KMS-11 (cell line): Measurements from ENCODE around the gene SLC8A3.

Experiments
- H2AFZ ChIP-seq: fragments of 200-600 bp; sonication (generic); 2 replicates; pipeline ENCODE4 v1.6.1; 2016; ENCODE audit warnings: antibody characterized with exemption, mixed run types, low read depth
- H3K27ac ChIP-seq: fragments of 200-600 bp; sonication (generic); 2 replicates; pipeline ENCODE4 v1.6.1; 2016; ENCODE audit warnings: mild to moderate bottlenecking, mixed run types
- H3K27me3 ChIP-seq: fragments of 200-600 bp; sonication (generic); 2 replicates; pipeline ENCODE4 v1.6.1; 2017; ENCODE audit warnings: mild to moderate bottlenecking, low read depth, mixed run types, moderate library complexity; ENCODE audit not compliant: insufficient read depth
- H3K36me3 ChIP-seq: fragments of 200-600 bp; sonication (generic); 2 replicates; pipeline ENCODE4 v1.6.1; 2017; ENCODE audit warnings: mild to moderate bottlenecking, mixed run types; ENCODE audit not compliant: insufficient read depth
- H3K4me1 ChIP-seq: fragments of 200-600 bp; sonication (generic); 2 replicates; pipeline ENCODE4 v1.6.1; 2016; ENCODE audit warnings: mild to moderate bottlenecking, low read depth, mixed run types; ENCODE audit not compliant: poor library complexity, severe bottlenecking
- H3K4me2 ChIP-seq: fragments of 200-600 bp; sonication (generic); 2 replicates; pipeline ENCODE4 v1.7.0; 2016; ENCODE audit warnings: mild to moderate bottlenecking, mixed run types
- H3K4me3 ChIP-seq: fragments of 200-600 bp; sonication (generic); IDR thresholded peaks from 2 replicates; pipeline ENCODE4 v1.6.1; 2017; ENCODE audit warnings: low read depth, low read length, mixed read lengths; ENCODE audit not compliant: insufficient read depth
- H3K79me2 ChIP-seq: fragments of 200-600 bp; sonication (generic); 2 replicates; pipeline ENCODE4 v1.6.1; 2016; ENCODE audit warnings: low read depth, mixed run types; ENCODE audit not compliant: insufficient read depth
- H3K9ac ChIP-seq: fragments of 200-600 bp; sonication (generic); 2 replicates; pipeline ENCODE4 v1.6.1; 2016; ENCODE audit warnings: mild to moderate bottlenecking, mixed run types
- H4K20me1 ChIP-seq: fragments of 200-600 bp; sonication (generic); 2 replicates; pipeline ENCODE4 v1.6.1; 2016; ENCODE audit warnings: mild to moderate bottlenecking, mixed run types; ENCODE audit not compliant: insufficient read depth
- TF ChIP-seq, protein P1 (sequence below): fragments of 200-600 bp; sonication (generic); conservative IDR thresholded peaks from 2 replicates; pipeline ENCODE4 v1.6.1; 2017; ENCODE audit warnings: low read depth, mild to moderate bottlenecking, antibody characterized with exemption, low read length, moderate library complexity, mixed read lengths

The SLC8A3 gene

GRCh38 chr14:70086685-70087379, 101.9 kb downstream of the SLC8A3 start:
- Histone ChIP-seq H3K4me3 (no peak overlapping the region), H4K20me1 (no peaks in the 10 kb centered on the region), H3K4me2 (no peak overlapping the region), H3K27ac (no peak overlapping the region), H2AFZ (no peak overlapping the region), H3K79me2 (no peaks in the 10 kb centered on the region), H3K9ac (no peak overlapping the region), H3K4me1 (no peaks in the 10 kb centered on the region), H3K36me3 (no peaks in the 10 kb centered on the region), H3K27me3 (no peaks in the 10 kb centered on the region)
- TF ChIP-seq, protein P1, sequence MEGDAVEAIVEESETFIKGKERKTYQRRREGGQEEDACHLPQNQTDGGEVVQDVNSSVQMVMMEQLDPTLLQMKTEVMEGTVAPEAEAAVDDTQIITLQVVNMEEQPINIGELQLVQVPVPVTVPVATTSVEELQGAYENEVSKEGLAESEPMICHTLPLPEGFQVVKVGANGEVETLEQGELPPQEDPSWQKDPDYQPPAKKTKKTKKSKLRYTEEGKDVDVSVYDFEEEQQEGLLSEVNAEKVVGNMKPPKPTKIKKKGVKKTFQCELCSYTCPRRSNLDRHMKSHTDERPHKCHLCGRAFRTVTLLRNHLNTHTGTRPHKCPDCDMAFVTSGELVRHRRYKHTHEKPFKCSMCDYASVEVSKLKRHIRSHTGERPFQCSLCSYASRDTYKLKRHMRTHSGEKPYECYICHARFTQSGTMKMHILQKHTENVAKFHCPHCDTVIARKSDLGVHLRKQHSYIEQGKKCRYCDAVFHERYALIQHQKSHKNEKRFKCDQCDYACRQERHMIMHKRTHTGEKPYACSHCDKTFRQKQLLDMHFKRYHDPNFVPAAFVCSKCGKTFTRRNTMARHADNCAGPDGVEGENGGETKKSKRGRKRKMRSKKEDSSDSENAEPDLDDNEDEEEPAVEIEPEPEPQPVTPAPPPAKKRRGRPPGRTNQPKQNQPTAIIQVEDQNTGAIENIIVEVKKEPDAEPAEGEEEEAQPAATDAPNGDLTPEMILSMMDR, result peak; percentile 40

DNA sequence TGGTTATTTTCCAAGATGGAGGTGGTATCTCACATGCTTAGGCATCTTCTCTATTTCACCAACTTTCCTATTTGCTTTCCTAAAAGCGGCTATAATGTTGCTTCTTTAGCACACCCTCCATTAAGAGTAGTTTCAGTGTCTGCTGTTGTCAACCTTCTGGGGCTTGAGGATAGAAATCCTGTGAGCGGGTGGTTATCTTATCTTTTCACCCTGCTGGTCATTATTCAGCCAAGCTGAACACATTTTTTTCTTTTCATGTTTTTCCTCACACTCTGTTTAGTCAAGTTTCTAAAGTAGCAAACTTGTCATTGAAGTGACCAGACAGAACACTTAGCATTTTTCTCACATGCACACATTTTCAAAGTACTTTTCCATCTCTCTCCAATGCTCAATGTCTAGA, 104.5 kb downstream of the SLC8A3 start:
- Histone ChIP-seq H3K27ac (no peak overlapping the region), H3K27me3 (no peaks in the 10 kb centered on the region), H3K9ac (no peak overlapping the region), H3K36me3 (no peaks in the 10 kb centered on the region), H3K4me1 (no peaks in the 10 kb centered on the region), H4K20me1 (no peaks in the 10 kb centered on the region), H2AFZ (no peak overlapping the region), H3K4me2 (no peak overlapping the region), H3K79me2 (no peaks in the 10 kb centered on the region), H3K4me3 (no peak overlapping the region)
- TF ChIP-seq, protein P1, result no peak

DNA sequence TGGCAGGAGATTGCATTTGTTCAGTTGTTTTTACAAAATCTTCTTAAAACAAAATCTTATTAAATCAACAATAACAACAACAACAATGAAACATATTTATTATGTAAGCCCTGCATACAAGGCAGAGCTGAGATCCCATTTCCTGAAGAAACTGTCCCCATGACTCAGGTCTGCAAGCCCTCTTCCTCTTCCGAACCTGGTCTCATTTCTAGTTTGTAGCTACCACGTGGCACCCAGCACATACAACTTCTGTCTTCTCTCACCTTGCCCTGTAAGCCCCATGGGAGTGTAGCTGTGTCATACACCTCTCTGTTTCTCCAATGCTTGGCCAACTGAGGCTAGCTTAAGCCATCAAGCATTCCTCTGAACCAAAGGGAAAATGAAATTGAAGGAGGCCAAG, 106.4 kb downstream of the SLC8A3 start:
- H2AFZ ChIP-seq, result no peak overlapping the region
- H3K4me3 ChIP-seq, result no peak overlapping the region
- H3K9ac ChIP-seq, result no peak overlapping the region
- H4K20me1 ChIP-seq, result no peaks in the 10 kb centered on the region
- H3K79me2 ChIP-seq, result no peaks in the 10 kb centered on the region
- TF ChIP-seq, protein P1, result no peak
- no peaks in the 10 kb centered on the region for H3K4me1 ChIP-seq
- no peak overlapping the region for H3K4me2 ChIP-seq
- no peaks in the 10 kb centered on the region for H3K27me3 ChIP-seq
- no peak overlapping the region for H3K27ac ChIP-seq
- H3K36me3 ChIP-seq, result no peaks in the 10 kb centered on the region

- no peak overlapping the region for H3K27ac ChIP-seq
- H3K27me3 ChIP-seq, result no peaks in the 10 kb centered on the region
- TF ChIP-seq, protein P1, result no peak
- no peak overlapping the region for H3K4me3 ChIP-seq
- H2AFZ ChIP-seq, result no peak overlapping the region
- no peaks in the 10 kb centered on the region for H3K79me2 ChIP-seq
- H3K4me2 ChIP-seq, result no peak overlapping the region
- H3K4me1 ChIP-seq, result no peaks in the 10 kb centered on the region
- H3K36me3 ChIP-seq, result no peaks in the 10 kb centered on the region
- no peak overlapping the region for H3K9ac ChIP-seq
- H4K20me1 ChIP-seq, result no peaks in the 10 kb centered on the region
These were observed 108.7 kb downstream of the SLC8A3 start for GRCh38 chr14:70080076-70080475.
